ENCODE data around the gene TFEB. TPM values are rescaled to one million over a fixed set of nuclear protein-coding genes. Genes with fewer than 3 reads are reported as not detected.

TFEB gene
- total RNA-seq, 2 donors from 2014 or later = 4.9 to 10.1 TPM

DNA sequence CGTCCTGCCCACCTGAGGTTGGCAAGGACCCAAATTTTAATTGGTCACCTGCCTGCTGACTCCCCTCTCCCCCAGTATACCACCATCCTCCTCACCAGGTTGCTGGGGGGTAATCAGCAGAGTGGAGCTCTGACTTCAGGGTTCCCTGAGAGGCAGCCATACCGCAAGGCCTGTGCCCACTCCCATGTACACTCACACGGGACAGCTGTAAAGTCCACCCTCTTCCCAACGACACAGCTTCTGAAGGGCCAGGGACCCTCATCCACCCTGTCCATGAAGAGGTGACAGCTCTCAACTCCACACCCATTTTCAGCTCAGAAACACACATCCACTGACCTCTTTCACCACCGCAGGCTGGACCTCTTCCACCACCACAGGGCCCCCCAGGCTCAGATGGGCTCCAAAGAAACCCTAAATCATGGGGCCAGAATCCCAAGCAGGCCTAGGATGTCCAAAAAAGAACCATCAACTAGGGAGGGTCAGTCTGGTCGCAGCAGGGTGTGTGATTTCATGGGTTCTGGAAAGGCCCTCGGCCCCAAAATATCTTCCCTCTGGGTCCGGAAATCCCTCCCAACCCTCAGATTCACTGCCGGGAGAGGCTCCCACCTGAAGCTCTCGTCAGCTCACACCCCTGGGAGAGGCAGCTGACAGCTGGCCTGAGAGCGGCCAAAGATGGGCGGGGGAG lies 30.0 kb downstream of the TFEB start:
- ATAC-seq (no peak), DNase-seq (no peak)
- Histone ChIP-seq H3K36me3 (replicated peaks in 1 of 2; ENCODE audit: insufficient read depth in 1 of 2, low read depth in 2 of 2) (no peaks in the 10 kb centered on the region), H3K27me3 (no peaks in the 10 kb centered on the region), H3K4me1 (peaks cover 6% of the 10 kb centered on the region), H3K9me3 (no peaks in the 10 kb centered on the region), H3K27ac (peak overlapping the region in 1 of 4 donors; percentile 45), H3K4me3 (no peak overlapping the region)
- no peak for TF ChIP-seq POLR2A (IDR thresholded peaks at IDR 0.05)
- TF ChIP-seq, protein P1, sequence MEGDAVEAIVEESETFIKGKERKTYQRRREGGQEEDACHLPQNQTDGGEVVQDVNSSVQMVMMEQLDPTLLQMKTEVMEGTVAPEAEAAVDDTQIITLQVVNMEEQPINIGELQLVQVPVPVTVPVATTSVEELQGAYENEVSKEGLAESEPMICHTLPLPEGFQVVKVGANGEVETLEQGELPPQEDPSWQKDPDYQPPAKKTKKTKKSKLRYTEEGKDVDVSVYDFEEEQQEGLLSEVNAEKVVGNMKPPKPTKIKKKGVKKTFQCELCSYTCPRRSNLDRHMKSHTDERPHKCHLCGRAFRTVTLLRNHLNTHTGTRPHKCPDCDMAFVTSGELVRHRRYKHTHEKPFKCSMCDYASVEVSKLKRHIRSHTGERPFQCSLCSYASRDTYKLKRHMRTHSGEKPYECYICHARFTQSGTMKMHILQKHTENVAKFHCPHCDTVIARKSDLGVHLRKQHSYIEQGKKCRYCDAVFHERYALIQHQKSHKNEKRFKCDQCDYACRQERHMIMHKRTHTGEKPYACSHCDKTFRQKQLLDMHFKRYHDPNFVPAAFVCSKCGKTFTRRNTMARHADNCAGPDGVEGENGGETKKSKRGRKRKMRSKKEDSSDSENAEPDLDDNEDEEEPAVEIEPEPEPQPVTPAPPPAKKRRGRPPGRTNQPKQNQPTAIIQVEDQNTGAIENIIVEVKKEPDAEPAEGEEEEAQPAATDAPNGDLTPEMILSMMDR (IDR thresholded peaks at IDR 0.05) = no peak
- WGBS, 2 donors = 82 to 91% methylated on average over 11 to 12 of the region's 12 CpGs
- intact Hi-C loops (cut with DNase I) = no loop called here

DNA sequence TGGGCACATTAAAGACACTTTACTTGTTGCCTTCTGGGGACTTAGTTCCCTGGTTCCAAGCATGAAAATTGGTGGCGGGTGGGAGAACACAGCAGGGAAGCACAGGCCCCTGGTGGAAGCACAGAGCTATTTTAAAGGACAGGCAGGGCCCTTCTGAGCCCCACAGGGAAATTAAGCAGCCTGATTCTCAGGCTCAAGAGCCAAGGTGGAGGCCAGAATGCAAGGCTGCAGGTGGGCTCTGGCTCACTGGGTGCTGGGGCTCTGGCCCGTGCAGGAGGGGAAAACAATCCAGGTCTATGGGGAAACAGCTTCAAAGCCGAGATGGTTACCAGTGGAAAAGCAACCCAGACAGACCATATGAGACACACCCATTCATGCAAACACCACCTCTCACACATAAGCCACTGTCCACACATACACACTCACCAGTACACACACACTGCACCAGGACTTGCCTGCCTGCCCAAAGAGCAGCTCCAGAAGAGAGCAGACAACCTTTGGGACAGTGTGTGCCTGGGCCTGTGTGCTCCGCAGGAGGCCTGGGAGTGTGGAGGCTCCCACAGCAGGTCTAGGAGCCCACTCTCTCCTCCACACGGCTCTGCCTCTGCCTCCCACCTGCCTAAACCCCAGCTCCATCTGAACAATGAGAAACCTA lies 30.6 kb downstream of the TFEB start:
- no peak for DNase-seq
- intact Hi-C loops (cut with DNase I) = no loop called here
- H3K27ac ChIP-seq = no peak overlapping the region
- TF ChIP-seq, protein P1 (IDR thresholded peaks at IDR 0.05) = no peak
- no peak for TF ChIP-seq POLR2A (IDR thresholded peaks at IDR 0.05)
- H3K27me3 ChIP-seq = no peaks in the 10 kb centered on the region
- no peaks in the 10 kb centered on the region for H3K36me3 ChIP-seq (replicated peaks in 1 of 2; ENCODE audit: insufficient read depth in 1 of 2, low read depth in 2 of 2)
- ATAC-seq = no peak
- no peak overlapping the region for H3K4me3 ChIP-seq
- H3K4me1 ChIP-seq = peaks cover 6% of the 10 kb centered on the region
- no peaks in the 10 kb centered on the region for H3K9me3 ChIP-seq
- 81 to 90% methylated on average over 3 to 5 of the region's 5 CpGs for WGBS, 2 donors

DNA sequence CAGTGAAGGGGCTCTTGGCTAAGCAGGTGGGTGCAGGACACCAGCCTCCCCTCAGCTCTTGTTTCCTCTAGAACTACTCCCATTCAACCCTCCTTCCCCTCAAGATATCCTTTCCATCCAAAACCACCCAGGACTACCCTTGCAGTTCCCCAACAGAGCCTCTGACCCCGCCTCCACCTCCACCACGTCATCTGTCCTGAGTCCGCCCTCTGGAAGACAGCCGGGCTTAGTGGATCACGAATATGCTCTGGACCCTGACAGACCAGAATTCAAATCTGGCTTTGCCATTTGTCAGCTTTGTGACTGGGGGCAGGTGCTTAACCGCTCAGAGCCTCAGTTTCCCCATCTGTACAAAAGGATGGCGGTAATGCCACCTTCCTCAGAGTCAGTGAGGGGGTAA lies 31.4 kb downstream of the TFEB start:
- H3K4me1 ChIP-seq = peaks cover 6% of the 10 kb centered on the region
- intact Hi-C loops (cut with DNase I) = no loop called here
- H3K4me3 ChIP-seq = no peak overlapping the region
- no peaks in the 10 kb centered on the region for H3K27me3 ChIP-seq
- no peaks in the 10 kb centered on the region for H3K9me3 ChIP-seq
- H3K36me3 ChIP-seq (replicated peaks in 1 of 2; ENCODE audit: insufficient read depth in 1 of 2, low read depth in 2 of 2) = no peaks in the 10 kb centered on the region
- WGBS, 2 donors = 79 to 94% methylated on average over 7 of the region's 7 CpGs
- TF ChIP-seq POLR2A (IDR thresholded peaks at IDR 0.05) = no peak
- TF ChIP-seq, protein P1 (IDR thresholded peaks at IDR 0.05) = no peak
- no peak for ATAC-seq
- DNase-seq = no peak
- H3K27ac ChIP-seq = no peak overlapping the region

DNA sequence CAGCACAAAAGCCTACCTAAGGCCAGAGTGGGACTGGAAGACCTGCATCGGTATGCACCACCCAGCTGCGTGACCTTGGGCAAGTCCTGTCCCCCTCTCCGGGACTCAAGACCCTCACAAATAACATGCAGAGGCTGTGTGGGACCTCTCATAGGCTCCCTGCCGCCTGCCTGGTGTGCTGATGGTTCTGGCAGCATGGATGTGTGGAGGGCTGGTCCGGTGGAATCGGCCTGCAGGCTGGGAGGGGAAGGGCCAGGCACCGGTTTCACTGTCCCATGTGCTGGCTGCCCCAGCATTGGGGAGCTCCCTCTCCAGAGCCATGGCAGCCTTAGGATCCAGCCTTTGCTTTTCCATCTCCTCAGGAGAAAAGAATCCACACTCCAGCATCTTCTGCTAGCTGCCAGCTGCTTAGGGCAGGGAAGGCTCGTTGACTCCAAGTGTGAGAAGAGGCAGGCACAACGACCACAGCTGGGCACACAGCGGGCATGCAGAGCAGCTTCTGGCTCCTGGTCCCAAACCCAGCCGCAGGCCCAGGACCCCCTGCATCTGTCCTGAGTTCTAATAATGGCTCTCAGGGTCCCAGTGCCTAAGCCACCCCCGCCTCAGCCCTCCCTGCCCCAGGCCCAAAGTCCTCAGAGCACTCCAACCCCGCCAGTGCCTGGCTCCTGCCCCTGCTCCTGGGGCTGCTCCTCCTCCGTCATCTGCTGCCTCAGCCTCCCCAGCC lies 32.5 kb downstream of the TFEB start:
- H3K4me1 ChIP-seq = peaks cover 6% of the 10 kb centered on the region
- DNase-seq (no peak), ATAC-seq (no peak)
- no peak overlapping the region for H3K27ac ChIP-seq
- 87 to 92% methylated on average over 7 to 14 of the region's 14 CpGs for WGBS, 2 donors
- no peaks in the 10 kb centered on the region for H3K9me3 ChIP-seq
- no peak overlapping the region for H3K4me3 ChIP-seq
- no peak for TF ChIP-seq POLR2A (IDR thresholded peaks at IDR 0.05)
- TF ChIP-seq, protein P1 (IDR thresholded peaks at IDR 0.05) = no peak
- no peaks in the 10 kb centered on the region for H3K36me3 ChIP-seq (replicated peaks in 1 of 2; ENCODE audit: insufficient read depth in 1 of 2, low read depth in 2 of 2)
- intact Hi-C loops (cut with DNase I) = no loop called here
- H3K27me3 ChIP-seq = no peaks in the 10 kb centered on the region
